Measurements from ENCODE around the gene BMP8B.
"Not testable (repeated sequence)": the region's sequence is repeated elsewhere in the genome, so short reads cannot be mapped to it uniquely, and the experiment has no call there.

Gene BMP8B

GRCh38 chr1:39788758-39789570, at the start of gene BMP8B:
Gene BMP8B (minus strand): TSS chr1:39788865. CDS start chr1:39788485, 380 bp downstream.
- peak; percentile 52 for DNase-seq

DNA sequence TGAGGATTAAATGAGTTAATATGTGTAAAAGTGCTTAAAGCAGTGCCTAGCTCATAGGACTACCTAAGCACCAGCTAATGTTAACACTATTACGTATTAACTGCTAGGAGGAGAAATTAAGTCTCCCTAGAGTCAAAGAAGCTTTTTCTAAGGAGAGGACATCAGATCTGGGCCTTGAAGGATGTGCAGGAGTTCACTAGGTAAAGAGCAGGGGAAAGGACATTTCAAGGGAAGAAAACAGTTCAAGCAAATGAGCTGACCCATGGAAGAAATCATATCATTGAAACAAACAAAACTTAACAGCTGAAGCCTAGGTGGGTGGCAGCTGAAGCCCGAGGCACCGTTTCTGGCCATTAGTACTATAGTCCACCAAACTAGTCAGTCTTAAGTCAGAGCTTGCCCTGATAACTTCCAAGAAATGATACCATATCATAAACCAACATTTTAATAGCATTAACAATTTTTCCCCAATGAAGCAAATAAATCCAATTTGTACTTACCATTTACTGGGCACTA, 48.0 kb upstream of the BMP8B start:
- no peak for DNase-seq

- no peak for DNase-seq
These were observed 47.4 kb upstream of the BMP8B start for GRCh38 chr1:39835935-39836594.

GRCh38 chr1:39835110-39835509, 46.4 kb upstream of the BMP8B start:
- DNase-seq: no peak

GRCh38 chr1:39833621-39834385, 45.1 kb upstream of the BMP8B start:
- no peak for DNase-seq

DNA sequence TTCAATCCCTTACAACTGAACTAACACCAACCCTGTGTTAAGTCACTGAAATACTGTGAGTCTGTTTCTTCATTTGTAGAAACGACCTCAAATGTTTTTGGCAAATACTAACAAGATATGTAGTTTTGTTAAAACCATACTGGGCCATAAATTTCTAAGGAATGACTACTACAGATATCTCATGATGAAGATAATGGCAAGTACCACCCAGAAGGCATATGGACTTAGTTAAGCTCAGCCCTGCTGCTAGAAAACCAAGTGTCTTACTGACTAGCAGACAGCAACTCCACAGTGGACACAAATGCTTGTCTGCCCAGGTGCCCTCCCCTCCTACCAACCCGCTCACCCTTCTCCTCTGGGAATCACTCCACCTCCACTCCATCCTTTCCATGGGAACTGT, 44.5 kb upstream of the BMP8B start:
- no peak for DNase-seq

DNA sequence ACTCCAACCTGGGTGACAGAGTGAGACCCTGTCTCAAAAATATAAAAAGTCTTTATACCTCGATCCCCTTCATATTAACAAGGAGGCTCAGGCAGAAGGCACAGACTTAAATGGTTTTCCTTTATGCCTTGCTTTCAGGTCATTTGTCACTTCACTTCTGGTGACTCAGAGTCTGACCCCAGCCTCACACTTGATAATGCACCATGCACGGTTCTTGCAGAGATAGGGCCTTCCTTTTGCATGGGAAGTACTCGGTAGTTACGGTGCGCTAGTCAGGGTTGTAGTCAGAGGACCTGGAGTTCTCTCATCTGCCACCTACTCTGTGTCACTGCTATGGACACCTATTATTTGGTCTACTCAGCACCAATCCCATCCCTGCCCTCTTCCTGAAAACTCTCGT, 43.6 kb upstream of the BMP8B start:
- DNase-seq: no peak

- no peak for DNase-seq
These were observed 41.3 kb upstream of the BMP8B start for GRCh38 chr1:39829791-39830533.

DNA sequence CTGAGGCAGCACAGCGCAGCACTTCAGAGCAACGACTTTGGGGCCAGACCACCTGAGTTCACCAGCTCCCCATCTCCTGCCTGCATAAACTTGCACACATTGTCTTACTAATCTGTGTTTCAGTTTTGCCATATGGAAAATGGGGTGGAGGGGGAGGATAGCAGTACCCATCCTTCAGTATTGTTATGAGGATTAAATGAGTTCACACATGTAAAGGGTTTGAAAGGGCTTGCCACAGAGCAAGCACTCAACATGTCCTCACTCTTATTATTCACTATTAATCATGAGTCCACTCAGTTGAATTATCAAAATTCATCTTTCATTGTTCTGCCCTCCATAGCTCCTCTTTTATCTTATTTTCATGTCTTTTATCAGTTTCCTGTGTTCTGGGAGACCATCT, 40.1 kb upstream of the BMP8B start:
- no peak for DNase-seq

DNA sequence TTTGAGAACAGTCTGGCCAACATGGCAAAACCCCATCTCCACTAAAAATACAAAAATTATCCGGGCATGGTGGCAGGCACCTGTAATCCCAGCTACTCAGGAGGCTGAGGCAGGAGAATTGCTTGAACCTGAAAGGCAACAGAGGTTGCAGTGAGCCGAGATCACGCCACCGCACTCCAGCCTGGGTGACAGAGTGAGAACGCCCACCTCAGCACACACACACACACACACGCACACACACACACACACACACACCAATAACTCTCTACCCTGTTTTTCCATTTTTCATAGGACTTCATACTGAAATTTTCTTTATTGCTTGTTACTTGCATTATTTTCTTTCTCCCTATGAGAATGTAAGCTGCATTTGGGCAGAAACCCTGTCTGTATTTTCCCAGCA, 39.6 kb upstream of the BMP8B start:
- not testable (repeated sequence) for DNase-seq

GRCh38 chr1:39827201-39827600, 38.5 kb upstream of the BMP8B start:
- no peak for DNase-seq

GRCh38 chr1:39826583-39826982, 37.9 kb upstream of the BMP8B start:
- DNase-seq: no peak

DNA sequence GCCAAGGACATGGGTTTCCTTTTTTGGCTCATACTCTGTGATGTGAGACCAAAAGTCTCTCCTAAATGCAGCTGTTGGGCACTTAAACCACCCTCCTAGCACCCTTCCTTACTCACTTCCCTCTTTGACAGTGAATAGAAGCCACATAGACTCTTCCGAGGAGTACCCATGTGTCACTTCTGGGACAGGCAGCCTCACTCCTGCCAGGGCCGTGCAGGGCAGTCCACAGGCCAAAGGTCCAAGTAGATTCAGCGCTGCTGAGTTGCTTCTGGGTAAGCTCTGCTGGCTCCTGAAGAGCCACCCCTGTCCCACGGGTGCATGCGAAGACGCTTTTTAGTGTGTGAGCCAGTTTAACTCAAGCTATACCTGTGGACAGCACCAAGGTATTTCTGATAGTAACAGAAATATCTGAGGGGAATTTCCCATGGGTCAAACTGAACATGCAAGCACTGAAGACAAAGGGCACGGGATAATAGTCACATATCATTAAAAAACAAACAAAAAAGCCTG, 36.8 kb upstream of the BMP8B start:
- no peak for DNase-seq

DNA sequence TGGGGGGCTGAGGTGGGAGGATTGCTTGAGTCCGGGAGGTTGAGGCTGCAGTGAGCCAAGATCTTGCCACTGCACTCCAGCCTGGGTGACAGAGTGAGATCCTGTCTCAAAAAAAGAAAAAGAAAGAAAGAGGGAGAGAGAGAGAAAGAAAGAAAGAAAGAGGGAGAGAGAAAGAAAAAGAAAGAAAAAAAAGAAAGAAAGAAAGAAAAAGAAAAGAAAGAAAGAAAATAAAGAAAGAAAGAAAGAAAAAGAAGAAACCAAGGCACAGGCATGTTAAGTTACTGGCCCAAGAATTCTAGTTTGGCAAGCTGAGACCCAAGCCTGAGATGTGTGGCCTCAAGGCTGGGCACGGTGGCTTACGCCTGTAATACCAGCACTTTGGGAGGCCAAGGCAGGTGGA, 34.8 kb upstream of the BMP8B start:
- not testable (repeated sequence) for DNase-seq

- no peak for DNase-seq
These were observed 33.5 kb upstream of the BMP8B start for GRCh38 chr1:39822146-39822545.

DNA sequence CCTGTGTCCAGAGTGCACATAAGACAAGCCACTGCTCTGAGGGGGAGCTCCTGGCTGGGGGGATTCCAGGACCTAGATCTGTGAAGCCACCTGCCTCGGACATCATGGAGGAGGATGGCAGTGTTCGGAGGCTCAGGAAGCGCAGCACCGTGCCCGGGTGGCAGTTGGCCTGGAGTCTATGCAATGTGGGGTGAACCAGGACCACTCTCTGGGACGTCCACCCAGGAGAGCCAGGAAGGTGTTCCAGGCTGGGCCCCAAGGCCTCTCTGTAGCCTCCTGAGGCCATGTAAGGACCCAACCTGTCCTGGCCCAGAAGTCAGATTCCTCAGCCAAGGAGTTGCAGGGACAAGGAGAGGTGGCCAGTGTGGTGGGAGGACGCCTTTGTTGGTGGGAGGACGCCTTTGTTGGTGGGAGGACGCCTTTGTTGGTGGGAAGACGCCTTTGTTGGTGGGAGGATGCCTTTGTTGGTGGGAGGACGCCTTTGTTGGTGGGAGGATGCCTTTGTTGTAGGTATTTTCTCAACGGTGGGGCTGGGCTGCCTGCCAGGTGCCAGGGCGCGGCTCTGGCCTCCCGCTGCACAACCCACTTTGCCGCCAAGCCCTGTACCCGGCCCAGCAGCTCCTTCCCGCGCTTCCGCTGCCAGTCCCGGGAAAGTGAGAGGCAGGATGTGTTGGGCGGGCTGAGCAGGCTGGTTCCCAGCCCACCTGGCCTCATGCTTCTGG, 30.6 kb upstream of the BMP8B start:
- DNase-seq: no peak

GRCh38 chr1:39818482-39818881, 29.8 kb upstream of the BMP8B start:
- DNase-seq: no peak

DNA sequence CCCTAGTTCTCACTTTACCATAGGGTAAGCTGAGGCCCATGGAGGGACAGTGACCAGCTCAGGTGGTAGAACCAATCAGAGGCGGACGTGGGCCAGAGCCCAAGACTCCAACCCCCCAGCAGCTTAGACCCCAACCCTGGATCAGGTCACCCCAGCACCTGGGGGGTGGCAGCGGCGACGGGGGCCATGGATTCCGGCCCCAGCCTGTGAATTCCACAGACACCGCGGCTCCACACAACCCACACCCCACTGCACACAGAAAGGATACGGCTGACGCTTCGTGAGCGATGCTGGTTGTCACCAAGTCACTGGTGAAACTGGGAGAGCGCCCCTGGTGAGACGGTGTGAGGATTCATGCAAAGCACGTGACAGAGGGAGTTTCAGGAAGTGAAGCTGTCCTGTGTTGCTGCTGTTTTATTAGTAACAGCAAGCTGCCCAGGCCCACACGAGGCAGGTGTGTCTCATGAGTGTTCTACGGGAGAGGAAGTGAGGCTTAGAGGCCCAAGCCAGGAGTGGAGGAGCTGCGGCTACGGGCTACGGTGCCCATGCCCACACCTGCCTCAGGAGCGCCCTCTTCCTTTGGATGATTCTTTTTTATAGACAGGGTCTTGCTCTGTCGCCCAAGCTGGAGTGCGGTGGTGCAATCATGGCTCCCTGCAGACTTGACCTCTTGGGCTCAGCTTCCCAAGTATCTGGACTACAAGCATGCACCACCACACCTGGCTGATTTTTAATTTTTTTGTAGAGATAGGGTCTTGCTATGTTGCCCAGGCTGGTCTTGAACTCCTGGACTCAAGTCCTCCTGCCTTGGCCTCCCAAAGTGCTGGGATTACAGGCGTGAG, 28.6 kb upstream of the BMP8B start:
- DNase-seq: not testable (repeated sequence)

- DNase-seq: peak; percentile 70
These were observed 27.9 kb upstream of the BMP8B start for GRCh38 chr1:39816415-39817090.

DNA sequence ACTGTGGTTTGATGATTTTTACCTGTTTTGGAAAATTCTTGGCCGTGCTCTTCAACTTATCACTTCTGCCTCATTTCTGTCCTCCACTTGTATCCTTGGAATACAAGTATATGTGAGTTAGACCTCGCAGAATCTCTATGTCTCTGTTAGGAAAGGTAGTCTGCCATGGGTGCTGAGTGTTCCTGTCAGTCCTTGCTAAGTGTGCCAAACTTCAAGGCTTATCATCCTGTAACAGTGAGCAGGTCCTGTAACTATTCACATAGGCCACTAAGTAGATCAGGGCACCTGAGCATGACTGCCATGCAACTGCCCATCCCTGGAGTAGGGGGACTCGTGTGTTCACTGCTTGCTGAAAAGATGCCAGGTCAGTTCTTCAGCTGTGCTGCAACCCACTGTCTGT, 24.2 kb upstream of the BMP8B start:
- DNase-seq: no peak

Data from right hindlimb (tissue), 1 donor.